Loucy (cell line): Measurements from ENCODE around the gene TDRD3.

Source experiments
- EZH2phosphoT487 ChIP-seq: fragments of 200-600 bp; IDR thresholded peaks from 2 replicates; pipeline ENCODE4 v1.6.1; 2018; ENCODE audit warnings: antibody characterized with exemption, mild to moderate bottlenecking, moderate library complexity, borderline replicate concordance
- TF ChIP-seq, protein P1 (sequence below): fragments of 200-600 bp; sonication (generic); conservative IDR thresholded peaks from 2 replicates; pipeline ENCODE4 v1.5.1; 2014; ENCODE audit warnings: mild to moderate bottlenecking, antibody characterized with exemption, low read length

DNA sequence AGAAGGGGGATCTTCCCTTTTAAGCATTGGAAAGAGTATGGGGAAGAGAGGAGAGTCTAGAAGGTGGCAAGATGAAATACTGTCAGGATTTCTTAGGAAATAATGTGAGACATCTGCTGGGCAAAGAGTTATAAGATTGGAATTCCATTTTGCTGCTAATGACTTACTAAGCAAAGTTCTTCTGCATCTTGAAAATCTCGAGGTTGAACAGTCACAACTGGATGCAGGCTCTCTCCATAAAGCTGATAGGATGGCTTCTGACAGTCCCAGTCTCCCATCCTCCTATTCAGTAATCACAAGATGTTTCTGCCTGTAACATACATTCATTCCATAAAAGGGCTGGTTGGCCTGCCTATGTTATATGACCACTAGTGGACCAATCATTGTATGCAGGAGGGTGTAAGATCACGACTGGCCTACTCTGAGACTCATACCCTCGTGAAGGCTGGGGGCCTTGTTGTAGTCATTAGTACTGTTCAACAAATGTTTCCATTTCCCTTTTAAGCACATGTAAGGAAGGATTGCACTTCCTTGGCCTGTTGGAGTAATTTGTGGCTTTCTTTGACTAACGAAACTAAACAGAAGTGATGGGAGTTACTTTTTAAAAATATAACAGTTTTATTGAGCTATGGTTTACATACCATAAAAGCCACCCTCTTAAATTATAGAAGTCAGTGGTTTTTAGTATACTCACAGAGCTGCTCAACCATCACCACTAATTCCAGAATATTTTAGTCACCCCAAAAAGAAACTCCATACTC lies 45.0 kb upstream of the TDRD3 start:
- TF ChIP-seq, protein P1, sequence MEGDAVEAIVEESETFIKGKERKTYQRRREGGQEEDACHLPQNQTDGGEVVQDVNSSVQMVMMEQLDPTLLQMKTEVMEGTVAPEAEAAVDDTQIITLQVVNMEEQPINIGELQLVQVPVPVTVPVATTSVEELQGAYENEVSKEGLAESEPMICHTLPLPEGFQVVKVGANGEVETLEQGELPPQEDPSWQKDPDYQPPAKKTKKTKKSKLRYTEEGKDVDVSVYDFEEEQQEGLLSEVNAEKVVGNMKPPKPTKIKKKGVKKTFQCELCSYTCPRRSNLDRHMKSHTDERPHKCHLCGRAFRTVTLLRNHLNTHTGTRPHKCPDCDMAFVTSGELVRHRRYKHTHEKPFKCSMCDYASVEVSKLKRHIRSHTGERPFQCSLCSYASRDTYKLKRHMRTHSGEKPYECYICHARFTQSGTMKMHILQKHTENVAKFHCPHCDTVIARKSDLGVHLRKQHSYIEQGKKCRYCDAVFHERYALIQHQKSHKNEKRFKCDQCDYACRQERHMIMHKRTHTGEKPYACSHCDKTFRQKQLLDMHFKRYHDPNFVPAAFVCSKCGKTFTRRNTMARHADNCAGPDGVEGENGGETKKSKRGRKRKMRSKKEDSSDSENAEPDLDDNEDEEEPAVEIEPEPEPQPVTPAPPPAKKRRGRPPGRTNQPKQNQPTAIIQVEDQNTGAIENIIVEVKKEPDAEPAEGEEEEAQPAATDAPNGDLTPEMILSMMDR = no peak
- TF ChIP-seq EZH2phosphoT487 = no peak
